Lung (tissue), 12 donors: ENCODE results near the gene PCDH9. TPM values are rescaled to one million over a fixed set of nuclear protein-coding genes. Genes with fewer than 3 reads are reported as not detected.

ENCODE experiments used
- ATAC-seq: fragments of 200-7000 bp; cut with Tn5 transposase; one replicate; pipeline ENCODE4 v1.9.1; 2020; ENCODE audit warnings: moderate number of reproducible peaks; ENCODE audit not compliant: insufficient read depth, low FRiP score
- DNase-seq, 3 donors: peaks; one replicate each; pipeline ENCODE4 v3.0.0-alpha.2; 2013 to 2017
- H3K27ac ChIP-seq, 2 donors: one replicate each; pipeline ENCODE4 v1.5.1; 2013; ENCODE audit warnings: mild to moderate bottlenecking in 2 of 2, moderate library complexity in 2 of 2, control low read depth in 1 of 2, inconsistent platforms in 1 of 2, low read depth in 1 of 2, low read length in 1 of 2
- H3K27me3 ChIP-seq, 3 donors: one replicate each; pipeline ENCODE4 v1.5.1; 2013; ENCODE audit warnings: low read length in 2 of 3; ENCODE audit not compliant: control insufficient read depth in 3 of 3, insufficient read depth in 3 of 3
- H3K36me3 ChIP-seq, 4 donors: one replicate each; pipeline ENCODE4 v1.5.1; 2013; ENCODE audit warnings: low read length in 4 of 4, mild to moderate bottlenecking in 1 of 4, moderate library complexity in 1 of 4; ENCODE audit not compliant: control insufficient read depth in 4 of 4, insufficient read depth in 4 of 4
- H3K4me1 ChIP-seq, 5 donors: one replicate each; pipeline ENCODE4 v1.5.1; 2013; ENCODE audit warnings: low read length in 5 of 5, mild to moderate bottlenecking in 2 of 5, moderate library complexity in 1 of 5; ENCODE audit not compliant: control insufficient read depth in 5 of 5, insufficient read depth in 5 of 5
- H3K4me3 ChIP-seq: one replicate; pipeline ENCODE4 v1.5.1; 2013; ENCODE audit warnings: mild to moderate bottlenecking, control low read depth, moderate library complexity
- H3K9ac ChIP-seq, 2 donors: one replicate each; pipeline ENCODE4 v1.5.1; 2013; ENCODE audit warnings: low read length in 2 of 2, control low read depth in 1 of 2; ENCODE audit not compliant: insufficient read depth in 1 of 2
- H3K9me3 ChIP-seq, 4 donors: one replicate each; pipeline ENCODE4 v1.5.1; 2013; ENCODE audit warnings: low read length in 3 of 4, mild to moderate bottlenecking in 1 of 4, moderate library complexity in 1 of 4; ENCODE audit not compliant: control insufficient read depth in 4 of 4, insufficient read depth in 3 of 4
- WGBS, 2 donors: extraction: QIAGEN DNeasy Blood & Tissue Kit; methylation state at CpG; one replicate each; pipeline ENCODE4 v1.1.7; 2013; 5-methylcytosine and 5-hydroxymethylcytosine counted together
- polyA plus RNA-seq, 2 donors: library from polyadenylated mRNA; stranded (reverse); fragments of 200-250 nt; gene quantifications; one replicate each; pipeline ENCODE4 v1.2.1, GENCODE V29; 2013
- total RNA-seq, 2 donors: library from RNA; depleted of rRNA in 1 of 2; stranded (reverse); fragments of >200 nt in 1 of 2; gene quantifications; one replicate each; pipeline ENCODE4 v1.2.1, GENCODE V29; 2014 to 2021
- TF ChIP-seq, protein P1 (sequence below): IDR thresholded peaks from 2 replicates; pipeline ENCODE4 v1.5.1; 2012; ENCODE audit warnings: mild to moderate bottlenecking; ENCODE audit errors: control extremely low read depth, extremely low read depth
- donor health status: control.
- donor health status: control.
- donor health status: Bipolar disorder and iron deficiency.
- donor health status: healthy.
- donor health status: DM: yes; HTN: yes; CAD: no.

The PCDH9 gene
- total and polyA plus RNA-seq, 4 donors, result 0.68 to 22.2 (median 4.1) TPM

DNA sequence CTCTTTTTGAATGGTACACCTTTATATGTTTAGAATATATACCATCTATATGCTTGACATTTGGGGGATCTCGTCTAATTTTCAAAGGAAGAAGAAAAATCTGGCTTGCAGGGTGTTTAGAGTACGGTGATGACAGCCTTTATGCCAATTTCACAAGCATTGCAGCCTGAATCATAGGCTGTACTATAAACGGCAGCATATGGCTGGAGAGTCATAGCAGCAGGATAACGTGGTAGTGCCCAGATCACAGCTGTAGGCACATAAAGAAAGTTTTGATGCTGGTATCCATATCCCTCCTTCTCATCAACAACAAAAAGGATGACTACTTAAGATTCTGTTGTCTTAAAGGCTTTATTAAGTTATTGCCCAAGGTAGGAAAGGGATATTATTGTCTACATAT lies 253.0 kb downstream of the PCDH9 start:
- Histone ChIP-seq H3K27ac (no peak overlapping the region), H3K4me1 (no peaks in the 10 kb centered on the region), H3K4me3 (no peak overlapping the region), H3K36me3 (no peaks in the 10 kb centered on the region), H3K9ac (no peak overlapping the region), H3K9me3 (no peaks in the 10 kb centered on the region), H3K27me3 (no peaks in the 10 kb centered on the region)
- ATAC-seq (no peak), DNase-seq (no peak)
- TF ChIP-seq, protein P1, sequence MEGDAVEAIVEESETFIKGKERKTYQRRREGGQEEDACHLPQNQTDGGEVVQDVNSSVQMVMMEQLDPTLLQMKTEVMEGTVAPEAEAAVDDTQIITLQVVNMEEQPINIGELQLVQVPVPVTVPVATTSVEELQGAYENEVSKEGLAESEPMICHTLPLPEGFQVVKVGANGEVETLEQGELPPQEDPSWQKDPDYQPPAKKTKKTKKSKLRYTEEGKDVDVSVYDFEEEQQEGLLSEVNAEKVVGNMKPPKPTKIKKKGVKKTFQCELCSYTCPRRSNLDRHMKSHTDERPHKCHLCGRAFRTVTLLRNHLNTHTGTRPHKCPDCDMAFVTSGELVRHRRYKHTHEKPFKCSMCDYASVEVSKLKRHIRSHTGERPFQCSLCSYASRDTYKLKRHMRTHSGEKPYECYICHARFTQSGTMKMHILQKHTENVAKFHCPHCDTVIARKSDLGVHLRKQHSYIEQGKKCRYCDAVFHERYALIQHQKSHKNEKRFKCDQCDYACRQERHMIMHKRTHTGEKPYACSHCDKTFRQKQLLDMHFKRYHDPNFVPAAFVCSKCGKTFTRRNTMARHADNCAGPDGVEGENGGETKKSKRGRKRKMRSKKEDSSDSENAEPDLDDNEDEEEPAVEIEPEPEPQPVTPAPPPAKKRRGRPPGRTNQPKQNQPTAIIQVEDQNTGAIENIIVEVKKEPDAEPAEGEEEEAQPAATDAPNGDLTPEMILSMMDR, result no peak
- 87 to 91% methylated on average over 4 of the region's 4 CpGs for WGBS, 2 donors

DNA sequence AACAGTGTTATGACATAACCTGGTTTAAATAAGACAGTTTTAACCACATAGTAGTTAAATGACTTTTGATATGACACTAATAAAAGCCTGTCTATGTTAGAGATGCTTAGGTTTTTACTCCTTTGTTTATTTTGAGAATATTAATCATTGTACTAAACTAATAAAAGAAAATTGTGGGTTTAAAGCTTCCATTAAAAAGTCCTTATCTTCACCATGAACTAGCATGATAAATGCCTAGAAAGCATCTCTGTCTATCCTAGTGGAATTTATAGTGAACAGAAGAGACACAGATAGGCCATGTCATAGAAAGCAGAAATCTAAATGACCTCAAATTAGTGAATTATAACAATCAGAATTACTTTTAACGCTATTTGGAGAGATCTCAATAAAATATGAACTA lies 255.2 kb downstream of the PCDH9 start:
- TF ChIP-seq, protein P1, result no peak
- Histone ChIP-seq H3K4me3 (no peak overlapping the region), H3K9me3 (no peaks in the 10 kb centered on the region), H3K27me3 (no peaks in the 10 kb centered on the region), H3K4me1 (no peaks in the 10 kb centered on the region), H3K27ac (no peak overlapping the region), H3K36me3 (no peaks in the 10 kb centered on the region), H3K9ac (no peak overlapping the region)
- no peak for DNase-seq
- ATAC-seq, result no peak
- WGBS, 2 donors, result 87 to 97% methylated on average over 1 of the region's 1 CpG

DNA sequence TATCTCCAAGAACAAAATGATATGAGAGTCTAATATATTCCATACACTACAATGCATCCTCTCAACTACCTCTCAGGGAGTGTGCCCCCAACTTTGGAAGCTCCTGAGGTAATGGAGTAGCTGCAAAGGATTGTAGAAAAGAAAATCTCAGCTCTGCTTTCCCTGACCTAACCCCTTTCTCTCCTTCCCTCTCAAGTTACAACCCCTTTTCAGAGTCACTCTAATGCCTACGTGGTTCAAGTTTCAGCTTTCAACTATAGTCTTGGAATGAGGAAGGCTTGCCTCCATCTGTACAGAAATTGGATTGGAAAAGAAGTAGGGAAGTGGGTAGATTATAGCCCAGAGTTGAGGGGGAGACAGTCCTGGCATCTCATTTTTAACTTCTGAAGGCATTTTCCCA lies 256.0 kb downstream of the PCDH9 start:
- no peak for DNase-seq
- Histone ChIP-seq H3K9me3 (no peaks in the 10 kb centered on the region), H3K4me1 (no peaks in the 10 kb centered on the region), H3K4me3 (no peak overlapping the region), H3K27ac (no peak overlapping the region), H3K27me3 (no peaks in the 10 kb centered on the region), H3K9ac (no peak overlapping the region), H3K36me3 (no peaks in the 10 kb centered on the region)
- TF ChIP-seq, protein P1, result no peak
- 84 to 94% methylated on average over 1 of the region's 1 CpG for WGBS, 2 donors
- ATAC-seq, result no peak

DNA sequence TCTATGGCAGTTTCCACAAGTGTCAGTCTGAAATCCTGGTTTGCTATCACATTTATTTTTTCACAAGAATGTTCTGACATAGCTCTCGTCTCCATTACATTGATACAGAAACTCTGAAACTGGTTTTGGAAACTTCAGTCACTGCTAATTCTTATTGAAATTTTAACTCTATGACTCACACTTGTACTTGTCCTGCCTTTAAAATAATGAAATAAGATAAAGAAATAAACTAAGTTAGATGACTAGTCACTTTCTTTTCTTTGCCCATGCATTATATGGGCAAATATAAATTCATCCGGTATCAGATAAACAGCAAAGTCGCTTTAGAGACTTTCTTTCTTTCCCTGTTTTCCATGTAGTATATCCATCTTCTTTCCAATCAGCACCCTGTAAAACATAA lies 257.5 kb downstream of the PCDH9 start:
- TF ChIP-seq, protein P1, result no peak
- Histone ChIP-seq H3K4me3 (no peak overlapping the region), H3K36me3 (no peaks in the 10 kb centered on the region), H3K4me1 (no peaks in the 10 kb centered on the region), H3K27me3 (no peaks in the 10 kb centered on the region), H3K27ac (no peak overlapping the region), H3K9me3 (no peaks in the 10 kb centered on the region), H3K9ac (no peak overlapping the region)
- WGBS, 2 donors, result 93 to 94% methylated on average over 3 of the region's 3 CpGs
- no peak for DNase-seq
- ATAC-seq, result no peak
